GM21367 (cell line): ENCODE results near the gene VAMP5.
A peak's percentile ranks its signal among the peaks of the same experiment; 100 is the strongest.
"Not testable (repeated sequence)": the region's sequence is repeated elsewhere in the genome, so short reads cannot be mapped to it uniquely, and the experiment has no call there.

Experiments used
- ATAC-seq: cut with Tn5 transposase; IDR thresholded peaks from one replicate; pipeline ENCODE4 v1.9.1; 2021; ENCODE audit not compliant: unreplicated experiment

VAMP5 gene

GRCh38 chr2:85549826-85550225 is 34.4 kb upstream of the VAMP5 start:
- no peak for ATAC-seq

- ATAC-seq, result no peak
Observed at GRCh38 chr2:85550486-85550885, 33.7 kb upstream of the VAMP5 start.

- ATAC-seq, result peak; percentile 47
Observed at GRCh38 chr2:85551698-85552678, 32.2 kb upstream of the VAMP5 start.

- no peak for ATAC-seq
Observed at GRCh38 chr2:85553184-85553583, 31.0 kb upstream of the VAMP5 start.

- no peak for ATAC-seq
Observed at GRCh38 chr2:85554980-85555612, 29.1 kb upstream of the VAMP5 start.

- ATAC-seq, result no peak
Observed at GRCh38 chr2:85557130-85557529, 27.1 kb upstream of the VAMP5 start.

GRCh38 chr2:85558160-85558559 is 26.1 kb upstream of the VAMP5 start:
- no peak for ATAC-seq

GRCh38 chr2:85560403-85560726 is 23.9 kb upstream of the VAMP5 start:
- ATAC-seq, result not testable (repeated sequence)

GRCh38 chr2:85560812-85561279 is 23.4 kb upstream of the VAMP5 start:
- peak; percentile 6 for ATAC-seq

GRCh38 chr2:85561280-85562212 is 22.7 kb upstream of the VAMP5 start, which contains the start of gene GGCX:
GGCX (minus strand) TSS chr2:85561493; CDS start chr2:85561428, 65 bp downstream.
- ATAC-seq, result peak; percentile 92

- ATAC-seq, result no peak
Observed at GRCh38 chr2:85564144-85564563, 20.1 kb upstream of the VAMP5 start.

- ATAC-seq, result no peak
Observed at GRCh38 chr2:85566265-85566664, 18.0 kb upstream of the VAMP5 start.

GRCh38 chr2:85575739-85576138 is 8.5 kb upstream of the VAMP5 start:
- no peak for ATAC-seq

GRCh38 chr2:85577063-85577385 is 7.2 kb upstream of the VAMP5 start:
- no peak for ATAC-seq

- ATAC-seq, result peak; percentile 54
Observed at GRCh38 chr2:85577386-85578242, 6.6 kb upstream of the VAMP5 start, which contains the start of gene VAMP8. VAMP8 (plus strand) TSS chr2:85577586; CDS start chr2:85577647, 61 bp downstream.

GRCh38 chr2:85578243-85579180 is 5.7 kb upstream of the VAMP5 start:
- no peak for ATAC-seq

- ATAC-seq, result no peak
Observed at GRCh38 chr2:85579266-85579935, 4.8 kb upstream of the VAMP5 start.

- no peak for ATAC-seq
Observed at GRCh38 chr2:85580206-85580605, 4.0 kb upstream of the VAMP5 start.
